Astrocyte (in vitro differentiated cells and primary cell): Measurements from ENCODE around the gene IFI27L1. TPM values are rescaled to one million over a fixed set of nuclear protein-coding genes. Genes with fewer than 3 reads are reported as not detected.
A peak's percentile ranks its signal among the peaks of the same experiment; 100 is the strongest.

Source experiments
- DNase-seq: peaks from one replicate; pipeline ENCODE4 v3.0.0-alpha.2; 2010; ENCODE audit warnings: low read depth
- FAIRE-seq: peaks from 2 replicates; lab custom pipeline; 2011; peaks lifted over from hg19 to GRCh38; lab: Jason Lieb, UNC
- H2AFZ ChIP-seq: 2 replicates; pipeline ENCODE4 v1.6.0; 2012; ENCODE audit warnings: low read depth, low read length, inconsistent platforms
- H3K27ac ChIP-seq: 2 replicates; pipeline ENCODE4 v1.5.1; 2011; ENCODE audit warnings: low read depth, low read length, inconsistent platforms
- H3K27me3 ChIP-seq: 2 replicates; pipeline ENCODE4 v1.6.0; 2011; ENCODE audit warnings: low read length, inconsistent platforms; ENCODE audit not compliant: insufficient read depth
- H3K36me3 ChIP-seq: 2 replicates; pipeline ENCODE4 v1.5.1; 2011; ENCODE audit warnings: low read length, inconsistent platforms; ENCODE audit not compliant: insufficient read depth
- H3K4me1 ChIP-seq: 2 replicates; pipeline ENCODE4 v1.5.1; 2011; ENCODE audit warnings: low read length, inconsistent platforms; ENCODE audit not compliant: insufficient read depth
- H3K4me2 ChIP-seq: 2 replicates; pipeline ENCODE4 v1.6.0; 2012; ENCODE audit warnings: low read length, inconsistent platforms
- H3K4me3 ChIP-seq: 2 replicates; pipeline ENCODE4 v1.5.1; 2011; ENCODE audit warnings: low read depth, mild to moderate bottlenecking, low read length, inconsistent platforms; ENCODE audit not compliant: insufficient read depth
- H3K79me2 ChIP-seq: 2 replicates; pipeline ENCODE4 v1.6.0; 2012; ENCODE audit warnings: mild to moderate bottlenecking, low read length, inconsistent platforms; ENCODE audit not compliant: insufficient read depth
- H3K9ac ChIP-seq: 2 replicates; pipeline ENCODE4 v1.6.0; 2012; ENCODE audit warnings: mild to moderate bottlenecking, low read length, inconsistent platforms
- H3K9me3 ChIP-seq: 2 replicates; pipeline ENCODE4 v1.5.1; 2012; ENCODE audit warnings: low read depth, mild to moderate bottlenecking, low read length, inconsistent platforms; ENCODE audit not compliant: insufficient read depth
- H4K20me1 ChIP-seq: 2 replicates; pipeline ENCODE4 v1.6.0; 2012; ENCODE audit warnings: low read length, inconsistent platforms; ENCODE audit not compliant: insufficient read depth
- H3K27ac Mint-ChIP-seq: one replicate; pipeline ENCODE4 v1.8.0; 2021; ENCODE audit warnings: mild to moderate bottlenecking, mixed read lengths; ENCODE audit not compliant: unreplicated experiment
- H3K27me3 Mint-ChIP-seq: one replicate; pipeline ENCODE4 v1.8.0; 2021; ENCODE audit warnings: low read depth, mixed read lengths; ENCODE audit not compliant: unreplicated experiment
- H3K36me3 Mint-ChIP-seq: one replicate; pipeline ENCODE4 v1.8.0; 2021; ENCODE audit warnings: low read depth, mixed read lengths; ENCODE audit not compliant: unreplicated experiment
- H3K4me1 Mint-ChIP-seq: one replicate; pipeline ENCODE4 v1.8.0; 2021; ENCODE audit warnings: low read depth, mixed read lengths; ENCODE audit not compliant: unreplicated experiment
- H3K4me3 Mint-ChIP-seq: one replicate; pipeline ENCODE4 v1.8.0; 2021; ENCODE audit warnings: mild to moderate bottlenecking, moderate library complexity, mixed read lengths; ENCODE audit not compliant: unreplicated experiment
- H3K9me3 Mint-ChIP-seq: one replicate; pipeline ENCODE4 v1.8.0; 2021; ENCODE audit warnings: mild to moderate bottlenecking, mixed read lengths; ENCODE audit not compliant: unreplicated experiment
- EZH2 ChIP-seq: IDR thresholded peaks from 2 replicates; pipeline ENCODE4 v1.6.1; 2012; ENCODE audit warnings: mild to moderate bottlenecking, low read length, inconsistent platforms; ENCODE audit not compliant: insufficient read depth
- total RNA-seq: library from RNA; stranded (reverse); gene quantifications from 2 replicates; pipeline ENCODE4 v1.2.1, GENCODE V29; 2021
- TF ChIP-seq, protein P1 (sequence below): IDR thresholded peaks from 2 replicates; pipeline ENCODE4 v1.5.1; 2011; ENCODE audit warnings: low read depth, mild to moderate bottlenecking, inconsistent platforms, low read length, moderate library complexity; ENCODE audit not compliant: insufficient read depth

IFI27L1 gene
- total RNA-seq, 1 donor from 2014 or later, result 28.4 TPM

DNA sequence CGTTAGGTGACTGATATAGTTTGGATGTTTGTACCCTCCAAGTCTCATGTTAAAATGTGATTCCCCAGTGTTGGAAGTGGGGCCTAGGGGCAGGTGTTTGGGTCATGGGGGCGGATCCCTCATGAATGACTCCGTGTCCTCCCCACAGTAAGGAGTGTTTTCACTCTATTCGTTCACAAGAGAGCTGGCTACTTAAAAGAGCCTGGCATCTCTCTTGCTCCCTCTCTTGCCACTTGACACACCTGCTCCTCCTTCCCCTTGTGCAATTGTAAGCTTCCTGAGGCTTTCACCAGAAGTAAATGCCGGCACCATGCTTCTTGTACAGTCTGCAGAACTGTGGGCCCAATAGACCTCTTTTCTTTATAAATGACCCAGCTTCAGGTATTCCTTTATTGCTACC lies 45.7 kb downstream of the IFI27L1 start:
- no peaks in the 10 kb centered on the region for H3K27me3 ChIP-seq

DNA sequence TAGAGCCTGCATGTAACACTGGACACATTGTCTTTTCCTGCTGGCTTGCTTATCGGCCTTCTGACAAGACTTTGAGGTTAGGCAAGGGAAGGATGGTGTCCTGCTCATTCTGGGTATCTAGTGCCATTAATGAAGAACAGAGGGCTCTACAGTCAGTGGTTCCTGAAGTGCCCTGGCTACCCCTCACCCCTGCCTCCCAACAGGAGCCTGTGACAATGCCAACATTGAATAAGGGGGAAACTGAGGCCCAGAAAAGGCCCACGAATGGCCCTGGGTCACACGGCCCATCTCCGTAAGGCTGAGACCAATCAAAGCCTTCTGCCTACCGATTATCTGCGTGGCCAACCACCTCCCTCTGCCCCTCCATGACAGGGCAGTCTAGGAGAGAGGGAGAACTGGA lies 46.2 kb downstream of the IFI27L1 start:
- peaks cover 3% of the 10 kb centered on the region for H3K27me3 Mint-ChIP-seq
- TF ChIP-seq, protein P1, sequence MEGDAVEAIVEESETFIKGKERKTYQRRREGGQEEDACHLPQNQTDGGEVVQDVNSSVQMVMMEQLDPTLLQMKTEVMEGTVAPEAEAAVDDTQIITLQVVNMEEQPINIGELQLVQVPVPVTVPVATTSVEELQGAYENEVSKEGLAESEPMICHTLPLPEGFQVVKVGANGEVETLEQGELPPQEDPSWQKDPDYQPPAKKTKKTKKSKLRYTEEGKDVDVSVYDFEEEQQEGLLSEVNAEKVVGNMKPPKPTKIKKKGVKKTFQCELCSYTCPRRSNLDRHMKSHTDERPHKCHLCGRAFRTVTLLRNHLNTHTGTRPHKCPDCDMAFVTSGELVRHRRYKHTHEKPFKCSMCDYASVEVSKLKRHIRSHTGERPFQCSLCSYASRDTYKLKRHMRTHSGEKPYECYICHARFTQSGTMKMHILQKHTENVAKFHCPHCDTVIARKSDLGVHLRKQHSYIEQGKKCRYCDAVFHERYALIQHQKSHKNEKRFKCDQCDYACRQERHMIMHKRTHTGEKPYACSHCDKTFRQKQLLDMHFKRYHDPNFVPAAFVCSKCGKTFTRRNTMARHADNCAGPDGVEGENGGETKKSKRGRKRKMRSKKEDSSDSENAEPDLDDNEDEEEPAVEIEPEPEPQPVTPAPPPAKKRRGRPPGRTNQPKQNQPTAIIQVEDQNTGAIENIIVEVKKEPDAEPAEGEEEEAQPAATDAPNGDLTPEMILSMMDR, result no peak
- no peak for TF ChIP-seq EZH2
- Histone ChIP-seq H3K4me1 (peaks cover 12% of the 10 kb centered on the region), H3K9me3 (no peaks in the 10 kb centered on the region), H3K27me3 (no peaks in the 10 kb centered on the region), H3K36me3 (peaks cover 3% of the 10 kb centered on the region), H3K27ac (no peak overlapping the region), H3K9ac (no peak overlapping the region), H3K79me2 (no peaks in the 10 kb centered on the region), H2AFZ (no peak overlapping the region), H4K20me1 (no peaks in the 10 kb centered on the region), H3K4me3 (no peak overlapping the region), H3K4me2 (no peak overlapping the region)
- DNase-seq, result no peak
- peaks cover 9% of the 10 kb centered on the region for H3K4me1 Mint-ChIP-seq
- H3K27ac Mint-ChIP-seq, result no peak overlapping the region
- peak overlapping the region; percentile 8 for H3K4me3 Mint-ChIP-seq
- H3K9me3 Mint-ChIP-seq, result peaks cover 6% of the 10 kb centered on the region
- peaks cover 3% of the 10 kb centered on the region for H3K36me3 Mint-ChIP-seq
- FAIRE-seq, result no peak

More for the DNA sequence above, 45.7 kb downstream of the IFI27L1 start:
- Histone ChIP-seq H2AFZ (no peak overlapping the region), H3K36me3 (peaks cover 3% of the 10 kb centered on the region), H3K4me3 (no peak overlapping the region), H3K9ac (no peak overlapping the region), H3K9me3 (no peaks in the 10 kb centered on the region), H3K79me2 (no peaks in the 10 kb centered on the region), H3K4me1 (peaks cover 12% of the 10 kb centered on the region), H3K4me2 (no peak overlapping the region), H3K27ac (no peak overlapping the region), H4K20me1 (no peaks in the 10 kb centered on the region)
- peaks cover 5% of the 10 kb centered on the region for H3K27me3 Mint-ChIP-seq
- peaks cover 3% of the 10 kb centered on the region for H3K36me3 Mint-ChIP-seq
- peak overlapping the region; percentile 29 for H3K4me3 Mint-ChIP-seq
- no peak overlapping the region for H3K27ac Mint-ChIP-seq
- DNase-seq (no peak), FAIRE-seq (no peak)
- H3K4me1 Mint-ChIP-seq, result peaks cover 9% of the 10 kb centered on the region
- peaks cover 6% of the 10 kb centered on the region for H3K9me3 Mint-ChIP-seq
- TF ChIP-seq, protein P1, result no peak
- TF ChIP-seq EZH2, result no peak

DNA sequence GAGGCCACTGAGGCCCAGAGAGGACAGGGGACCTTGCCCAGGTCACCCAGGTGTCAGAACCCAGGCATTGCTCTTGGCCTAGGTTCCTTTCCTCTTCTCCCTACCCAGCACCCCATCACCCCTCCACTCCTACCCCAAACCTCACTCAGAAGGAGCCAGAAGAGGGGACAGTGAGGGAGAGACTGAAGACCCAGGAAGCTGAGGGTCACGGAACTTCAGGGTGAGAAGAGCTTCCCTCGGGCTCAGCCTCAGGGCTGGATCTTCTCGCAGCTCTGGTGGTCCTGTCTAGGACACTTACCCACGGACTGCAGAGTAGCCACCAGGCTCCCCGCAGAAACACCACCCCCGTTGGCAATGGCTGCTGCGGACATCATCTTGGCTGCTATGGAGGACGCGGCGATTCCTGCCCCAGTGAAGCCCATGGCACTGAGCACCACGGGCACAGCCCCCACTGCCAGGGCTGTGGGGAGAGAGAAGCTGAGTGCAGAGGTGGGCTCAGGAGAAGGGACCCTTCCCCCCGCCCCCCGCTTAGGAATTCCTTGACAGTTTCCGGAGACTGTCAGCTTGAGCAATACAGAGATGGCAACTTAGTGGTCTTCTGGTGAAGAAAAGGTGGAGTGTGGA lies 47.2 kb downstream of the IFI27L1 start:
- Histone ChIP-seq H2AFZ (peak overlapping the region; percentile 84), H3K9me3 (no peaks in the 10 kb centered on the region), H3K4me1 (peaks cover 12% of the 10 kb centered on the region), H3K36me3 (peaks cover 3% of the 10 kb centered on the region), H3K4me2 (peak overlapping the region; percentile 95), H3K27ac (no peak overlapping the region), H3K79me2 (no peaks in the 10 kb centered on the region), H3K4me3 (peak overlapping the region; percentile 67), H3K9ac (peak overlapping the region; percentile 82), H3K27me3 (no peaks in the 10 kb centered on the region), H4K20me1 (no peaks in the 10 kb centered on the region)
- peaks cover 3% of the 10 kb centered on the region for H3K36me3 Mint-ChIP-seq
- TF ChIP-seq, protein P1, result no peak
- no peak for TF ChIP-seq EZH2
- H3K27me3 Mint-ChIP-seq, result no peaks in the 10 kb centered on the region
- peak overlapping the region; percentile 4 for H3K27ac Mint-ChIP-seq
- FAIRE-seq (no peak), DNase-seq (no peak)
- H3K4me1 Mint-ChIP-seq, result peaks cover 9% of the 10 kb centered on the region
- peaks cover 3% of the 10 kb centered on the region for H3K9me3 Mint-ChIP-seq
- H3K4me3 Mint-ChIP-seq, result peak overlapping the region; percentile 77
